Embryonic facial prominence (tissue), 1 donor: ENCODE data around the gene PPP2R5C.

Source experiments
- DNase-seq: peaks from one replicate; pipeline ENCODE4 v3.0.0-alpha.2; 2016; ENCODE audit errors: extremely low spot score

Gene PPP2R5C

DNA sequence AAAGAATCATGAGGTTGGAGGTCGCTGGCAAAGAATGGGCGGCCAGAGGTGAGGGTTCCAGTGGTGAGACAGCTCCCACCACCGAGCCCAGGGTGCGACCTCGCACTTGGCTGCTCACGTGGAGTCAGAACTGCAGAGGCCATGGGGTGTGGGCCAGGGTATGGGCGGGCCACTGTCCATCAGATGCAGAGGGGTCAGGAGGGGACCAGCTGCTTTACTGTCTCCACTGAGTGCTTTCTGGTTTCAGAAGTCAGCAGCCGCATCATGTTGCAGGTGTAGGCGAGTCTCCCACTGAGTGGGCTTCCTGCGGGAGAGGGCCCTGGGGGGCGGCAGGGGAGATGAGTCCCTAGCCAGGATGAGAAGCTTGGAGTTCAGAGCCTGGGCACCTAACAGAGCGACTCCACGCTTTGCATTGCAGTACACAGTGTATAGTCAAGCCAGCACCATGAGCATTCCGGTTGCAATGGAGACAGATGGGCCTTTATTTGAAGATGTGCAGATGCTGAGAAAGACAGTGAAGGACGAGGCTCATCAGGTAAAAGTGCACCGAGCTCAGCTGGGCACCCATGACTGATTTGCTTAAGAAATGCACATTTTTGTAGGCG is 156.0 kb downstream of the PPP2R5C start:
- DNase-seq: no peak

DNA sequence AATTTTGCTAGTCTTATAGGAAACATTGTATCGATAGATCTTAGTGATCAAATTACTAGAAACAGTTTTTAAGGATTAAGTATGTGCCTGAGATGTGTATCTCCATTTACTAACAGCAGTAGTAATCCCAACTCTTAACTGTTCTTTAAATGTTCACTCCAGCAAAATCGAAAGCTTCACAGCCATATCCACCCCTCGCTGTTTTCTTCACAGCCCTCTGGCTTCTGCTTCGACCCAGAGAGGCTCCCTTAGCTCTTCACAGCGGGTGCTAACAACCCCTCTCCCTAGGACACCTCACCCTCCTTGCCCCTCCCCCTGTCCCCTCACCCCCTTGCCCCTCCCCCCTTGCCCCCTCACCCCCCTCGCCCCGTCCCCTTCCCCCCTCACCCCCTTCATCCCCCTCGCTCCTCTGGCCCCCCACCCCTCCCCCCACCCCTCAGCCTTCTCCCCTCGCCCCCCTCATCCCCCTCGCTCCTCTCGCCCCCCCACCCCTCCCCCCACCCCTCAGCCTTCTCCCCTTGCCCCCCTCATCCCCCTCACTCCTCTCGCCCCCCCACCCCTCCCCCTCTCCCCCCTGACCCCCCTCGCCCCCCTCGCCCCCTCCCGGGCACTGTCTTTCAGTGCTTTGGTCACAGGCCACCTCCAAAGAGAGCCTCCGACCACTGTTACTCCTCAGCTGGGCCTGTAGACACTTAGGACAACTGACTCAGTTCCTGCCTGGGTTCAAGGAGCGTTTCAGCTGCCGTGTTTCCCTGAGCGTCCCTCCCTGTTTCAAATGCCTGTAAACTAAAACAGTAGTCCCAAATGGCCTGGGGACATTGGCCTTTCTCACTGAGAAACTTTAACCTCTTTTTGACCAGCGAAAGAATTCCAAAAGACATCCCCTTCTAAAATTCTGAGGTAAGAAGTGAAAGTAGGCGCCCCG is 156.8 kb downstream of the PPP2R5C start:
- DNase-seq: no peak

DNA sequence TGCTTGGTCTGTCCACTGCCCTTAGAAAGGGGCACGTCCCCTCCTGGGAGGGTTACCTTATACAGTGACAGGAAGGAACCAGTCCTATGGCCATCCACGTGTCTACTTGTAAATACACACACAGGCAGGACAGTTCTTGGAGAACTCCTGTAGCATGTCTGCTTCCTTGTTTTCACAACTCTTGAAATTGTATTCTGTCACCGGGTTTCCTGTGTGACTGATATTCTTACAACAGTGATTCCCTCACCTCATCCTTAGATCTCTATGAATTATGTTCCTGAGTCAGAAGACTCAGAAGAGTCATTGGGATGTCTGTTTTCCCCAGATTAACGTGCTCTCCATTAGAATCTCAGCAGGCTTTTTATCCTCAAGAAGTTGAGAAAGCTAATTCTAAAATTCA is 158.8 kb downstream of the PPP2R5C start:
- no peak for DNase-seq

DNA sequence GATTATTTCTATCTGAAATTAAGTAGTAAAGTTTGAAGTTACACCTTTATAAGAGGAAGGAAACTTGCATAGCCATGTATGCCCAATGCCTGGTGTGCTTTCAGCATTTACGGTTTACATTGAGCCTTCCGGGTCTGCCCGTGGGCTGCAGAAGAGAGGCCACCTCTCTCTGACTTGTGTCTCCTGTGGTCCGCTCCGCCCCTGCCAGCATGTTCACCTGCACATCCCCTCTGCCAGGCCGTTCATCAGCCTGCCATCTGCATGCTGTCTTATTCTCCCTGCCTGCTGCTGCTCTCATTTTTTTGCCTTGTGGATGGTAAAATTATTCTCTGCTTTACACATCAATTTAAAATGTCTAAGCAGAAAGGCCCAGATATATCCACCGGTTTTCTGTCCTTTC is 161.4 kb downstream of the PPP2R5C start:
- no peak for DNase-seq

DNA sequence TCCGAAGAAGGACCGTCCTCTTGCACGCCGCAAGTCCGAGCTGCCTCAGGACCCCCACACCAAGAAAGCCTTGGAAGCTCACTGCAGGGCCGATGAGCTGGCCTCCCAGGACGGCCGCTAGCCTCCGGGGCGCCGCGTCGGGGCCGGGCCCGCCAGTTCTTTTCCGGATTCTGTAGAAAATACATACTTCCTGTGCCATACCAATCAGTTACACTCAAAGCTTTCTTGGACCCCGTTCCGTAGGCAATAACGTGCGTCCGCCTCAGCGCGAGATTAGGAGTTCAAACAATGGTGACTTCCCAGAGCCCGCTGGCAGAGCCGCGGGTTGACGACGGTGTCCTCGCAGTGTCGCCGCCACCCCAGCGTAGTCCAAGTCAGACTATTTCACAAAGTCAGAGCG is 163.6 kb downstream of the PPP2R5C start:
- no peak for DNase-seq

DNA sequence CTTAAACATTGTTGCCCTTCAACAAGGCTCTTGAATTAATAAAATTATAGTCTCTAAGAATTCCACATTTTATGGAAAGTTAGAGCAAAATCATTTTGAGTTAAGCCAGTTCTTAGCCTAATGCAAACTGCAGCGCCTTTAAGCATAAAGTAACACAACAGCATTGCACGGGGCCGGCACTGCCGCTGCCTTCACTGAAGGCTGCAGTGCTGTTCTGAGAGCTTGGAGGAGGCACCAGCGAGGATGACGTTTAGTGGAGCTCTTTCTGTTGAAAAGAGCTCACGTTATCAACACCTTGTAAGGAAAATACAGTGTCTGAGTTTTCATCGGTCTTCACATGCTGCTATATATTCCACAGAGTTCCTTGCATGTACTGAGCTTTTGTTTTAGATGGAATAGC is 164.6 kb downstream of the PPP2R5C start:
- DNase-seq: no peak

DNA sequence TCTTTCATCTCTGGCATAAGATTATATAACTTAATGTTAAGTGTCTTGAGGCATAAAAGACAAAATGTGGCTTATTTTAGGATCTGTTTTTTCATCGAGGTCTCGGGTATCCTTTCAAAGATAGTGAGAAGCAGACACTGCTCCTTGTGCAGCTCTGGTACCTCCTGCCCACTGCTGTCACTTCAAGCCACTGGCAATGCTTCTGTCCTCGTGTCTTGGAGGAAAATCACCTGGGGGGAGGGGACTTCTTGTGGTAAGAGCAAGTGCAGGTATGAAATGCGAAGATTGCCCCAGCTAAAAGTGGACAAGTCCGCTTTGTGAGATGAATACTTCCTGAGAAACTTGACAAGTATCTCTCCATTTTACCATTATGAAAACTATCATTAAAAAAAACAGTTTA is 165.1 kb downstream of the PPP2R5C start:
- no peak for DNase-seq

DNA sequence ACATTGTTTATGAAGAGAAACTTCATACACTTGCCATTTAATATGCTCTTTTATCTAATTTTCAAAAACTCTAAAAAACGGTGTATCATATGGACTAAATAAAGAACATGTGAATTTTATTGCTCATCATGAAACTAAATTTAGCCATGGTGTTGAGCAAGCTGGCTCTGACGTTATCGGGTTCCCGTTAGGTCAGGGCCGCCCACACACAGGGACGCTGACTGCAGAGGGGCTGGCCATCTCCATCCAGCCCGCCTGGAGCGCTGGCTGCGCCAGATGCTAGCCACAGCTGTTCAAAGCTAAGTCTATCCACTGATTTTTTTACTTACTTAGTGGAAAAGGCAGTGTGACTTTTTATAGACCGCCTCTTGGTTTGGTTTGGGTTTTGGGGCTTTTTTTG is 166.3 kb downstream of the PPP2R5C start:
- no peak for DNase-seq

DNA sequence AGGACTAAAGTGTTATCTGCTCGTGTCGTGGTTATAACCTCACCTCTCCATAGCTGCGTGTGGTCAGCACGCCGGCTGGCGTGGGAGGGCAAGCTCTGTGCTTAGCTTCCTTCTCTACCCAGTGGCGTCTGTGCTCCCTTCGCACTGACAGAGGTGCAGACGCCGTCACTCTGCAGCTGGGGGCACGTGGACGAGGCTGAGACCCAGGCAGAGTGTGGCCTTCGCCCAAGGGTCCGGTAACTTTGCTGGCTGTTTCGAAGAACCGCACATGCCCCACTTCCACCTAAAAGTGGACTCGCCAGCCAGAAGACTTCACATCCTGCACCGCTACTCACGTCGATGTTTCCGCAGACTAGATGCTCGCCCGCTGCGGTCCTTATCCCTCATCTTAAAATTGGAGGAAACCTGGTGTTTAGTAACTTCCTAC is 166.9 kb downstream of the PPP2R5C start:
- DNase-seq: no peak

DNA sequence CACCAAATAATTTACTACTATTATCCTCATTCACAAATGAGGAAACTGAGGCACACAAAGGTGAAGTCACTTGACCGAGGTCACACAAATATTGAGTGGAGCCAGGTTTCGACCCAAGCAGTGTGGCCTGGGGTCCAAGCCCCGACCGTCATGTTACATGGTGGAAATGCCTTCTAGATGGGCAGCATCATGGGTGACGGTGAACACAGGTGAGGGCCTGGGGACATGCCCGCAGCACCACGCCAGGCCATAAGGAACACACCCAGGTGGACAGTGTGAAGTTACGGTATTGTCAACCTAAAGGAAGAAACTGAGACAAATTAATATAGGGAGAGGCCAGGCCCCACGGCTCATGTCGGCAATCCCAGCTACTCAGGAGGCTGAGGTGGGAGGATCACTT is 167.6 kb downstream of the PPP2R5C start:
- no peak for DNase-seq

DNA sequence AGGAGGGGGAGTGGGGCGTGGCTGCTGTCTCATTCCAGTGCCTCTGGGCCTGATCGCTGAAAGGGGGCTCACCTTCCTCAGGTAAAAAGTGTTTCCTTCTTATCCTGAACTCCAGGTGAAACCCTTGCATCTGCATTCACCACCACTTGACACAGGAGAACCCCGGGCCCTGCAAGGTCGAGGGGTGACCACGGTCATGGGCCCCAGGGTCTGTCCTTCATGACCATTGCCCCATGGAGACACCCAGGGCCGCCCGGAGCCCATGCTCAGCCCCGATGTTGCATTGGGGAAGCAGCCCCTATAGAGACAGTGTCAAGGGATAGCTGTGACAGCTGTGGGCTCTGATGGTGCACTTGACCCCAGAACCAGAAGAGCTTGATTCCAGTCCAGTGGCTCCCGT is 168.4 kb downstream of the PPP2R5C start:
- no peak for DNase-seq

DNA sequence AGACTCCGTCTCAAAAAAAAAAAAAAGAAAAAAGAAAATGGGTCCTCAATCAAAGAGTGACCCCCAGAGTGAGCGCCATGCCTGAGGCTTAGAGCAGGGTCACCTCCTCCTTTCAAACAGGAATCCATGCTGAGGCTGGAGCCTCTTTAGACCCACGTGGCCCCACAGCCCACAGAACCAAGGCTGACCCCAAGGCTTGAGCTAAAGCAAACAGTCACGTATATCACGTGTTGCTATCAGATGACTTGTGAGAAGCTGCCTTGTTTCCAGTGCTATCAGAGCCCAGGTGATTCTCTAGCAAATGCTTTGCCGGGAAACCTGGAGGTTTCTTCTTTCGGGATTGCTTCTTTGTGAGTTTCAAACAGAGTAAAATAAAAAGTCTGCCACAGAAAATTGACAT is 171.2 kb downstream of the PPP2R5C start:
- DNase-seq: no peak

DNA sequence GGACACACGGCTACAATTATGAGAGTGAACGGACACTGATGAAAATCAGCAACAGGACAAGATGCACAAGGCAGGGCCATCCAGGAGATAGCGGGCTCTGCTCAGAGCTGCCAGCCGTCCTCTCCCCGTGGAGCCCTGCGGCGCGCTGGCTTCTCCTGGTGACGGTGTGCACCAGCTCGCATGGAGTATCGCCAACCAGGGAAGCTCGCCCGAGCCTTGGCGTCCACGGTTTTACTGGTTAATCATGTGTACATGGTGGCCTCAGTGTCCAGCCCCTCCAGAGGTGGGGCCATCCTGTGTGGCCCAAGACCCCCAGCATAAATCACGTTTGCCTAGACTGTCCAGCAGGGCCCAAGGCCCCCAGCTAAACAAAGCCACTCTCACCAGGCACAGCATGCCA is 171.7 kb downstream of the PPP2R5C start:
- DNase-seq: no peak

DNA sequence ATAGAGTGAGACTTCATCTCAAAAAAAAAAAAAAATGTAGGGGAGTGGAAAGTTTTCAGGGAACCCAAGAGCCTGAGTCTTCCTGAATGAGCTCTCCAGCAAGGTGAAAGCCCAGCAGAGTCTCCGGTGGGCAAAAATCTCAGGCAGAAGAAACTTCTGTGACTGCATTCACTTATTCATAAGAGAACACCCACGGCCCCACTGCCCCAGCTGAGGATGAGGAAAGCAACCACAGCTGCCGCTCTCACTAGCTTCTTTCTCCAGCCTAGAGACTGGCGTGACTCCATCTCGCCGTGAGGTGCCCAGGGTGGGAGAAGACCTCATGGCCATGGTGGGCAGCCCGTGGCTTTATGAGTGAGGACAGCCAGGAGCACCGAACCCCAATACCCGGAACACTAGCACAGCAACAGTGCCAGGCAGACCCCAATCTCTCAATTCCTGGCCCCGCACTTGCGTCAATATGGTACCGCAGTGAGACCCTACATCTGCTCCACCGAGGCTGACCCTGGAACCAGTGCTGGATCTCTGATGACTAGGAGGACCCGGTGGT is 173.2 kb downstream of the PPP2R5C start:
- DNase-seq: no peak

DNA sequence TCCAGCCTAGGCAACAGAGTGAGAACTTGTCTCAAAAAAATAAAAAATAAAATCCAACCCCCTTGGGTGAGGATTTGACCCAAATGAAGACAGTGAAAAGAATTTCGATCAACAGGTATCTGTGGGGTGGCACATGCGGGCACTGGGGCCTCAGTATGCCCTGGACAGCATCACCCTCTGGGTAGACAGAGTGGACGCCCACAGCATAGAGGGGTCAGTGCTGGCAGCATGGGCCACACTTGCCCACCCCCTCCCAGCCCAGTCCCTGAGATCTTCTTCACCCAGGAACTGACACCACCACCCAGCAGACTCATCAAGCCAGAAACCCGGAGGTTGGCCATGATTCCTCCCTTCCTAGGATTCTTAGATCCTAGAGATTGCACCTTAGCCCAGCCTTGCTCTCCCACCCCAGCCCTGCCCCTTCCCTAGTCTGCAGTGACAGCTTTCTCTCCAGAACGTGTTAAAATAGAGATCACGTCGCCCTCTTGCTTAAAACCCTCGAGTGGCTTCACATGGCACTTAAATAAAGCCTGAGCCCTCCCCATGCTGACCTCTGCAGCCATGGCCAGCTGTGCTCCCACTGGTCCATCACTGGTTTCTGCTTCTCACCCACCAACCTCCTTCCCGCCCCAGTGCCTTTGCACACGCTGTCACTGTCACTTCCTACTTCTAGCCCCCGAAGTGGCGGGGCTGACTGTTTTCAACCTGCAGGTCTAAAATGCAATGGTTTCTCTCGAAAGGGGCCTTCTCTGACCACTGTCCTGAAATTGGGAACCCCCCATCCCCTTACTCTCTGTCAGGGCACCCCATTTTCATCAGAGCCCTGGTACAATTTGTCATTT is 176.6 kb downstream of the PPP2R5C start:
- DNase-seq: no peak

DNA sequence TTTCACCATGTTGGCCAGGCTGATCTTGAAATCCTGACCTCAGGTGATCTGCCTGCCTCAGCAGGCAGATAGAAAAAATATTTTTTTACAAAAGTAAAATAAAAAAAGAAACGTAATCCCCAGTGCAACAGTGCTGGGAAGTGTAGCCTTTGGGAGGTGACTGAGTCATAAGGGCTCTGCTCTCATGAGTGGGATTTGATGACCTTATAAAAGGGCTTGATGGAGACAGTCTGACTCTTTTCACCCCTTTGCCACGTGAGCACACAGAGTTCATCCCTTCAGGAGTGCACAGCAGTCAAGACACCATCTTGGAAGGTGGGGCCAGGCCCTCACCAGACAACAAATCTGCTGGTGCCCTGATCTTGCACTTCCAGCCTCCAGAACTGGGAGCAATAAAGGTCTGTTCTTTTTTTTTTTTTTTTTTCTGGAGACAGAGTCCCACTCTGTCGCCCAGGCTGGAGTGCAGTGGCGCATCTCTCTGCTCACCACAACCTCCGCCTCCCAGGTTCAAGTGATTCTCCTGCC is 178.2 kb downstream of the PPP2R5C start:
- DNase-seq: no peak

DNA sequence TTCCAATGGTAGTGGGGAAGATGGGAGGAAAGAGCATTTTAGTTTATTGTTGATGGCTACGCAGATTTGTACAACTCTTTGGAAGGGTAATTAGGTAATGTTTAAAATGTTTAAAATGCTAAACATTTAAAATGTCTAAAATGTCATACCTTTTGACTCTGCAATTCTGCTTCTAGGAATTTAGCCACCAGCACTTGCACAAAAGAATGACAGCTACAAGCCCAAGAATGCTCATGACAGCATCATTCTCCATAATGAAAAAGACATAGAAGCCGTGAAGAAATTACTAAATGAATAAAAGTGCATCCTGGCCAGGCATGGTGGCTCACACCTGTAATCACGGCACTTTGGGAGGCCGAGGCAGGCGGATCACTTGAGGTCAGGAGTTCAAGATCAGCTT is 182.9 kb downstream of the PPP2R5C start:
- DNase-seq: no peak

DNA sequence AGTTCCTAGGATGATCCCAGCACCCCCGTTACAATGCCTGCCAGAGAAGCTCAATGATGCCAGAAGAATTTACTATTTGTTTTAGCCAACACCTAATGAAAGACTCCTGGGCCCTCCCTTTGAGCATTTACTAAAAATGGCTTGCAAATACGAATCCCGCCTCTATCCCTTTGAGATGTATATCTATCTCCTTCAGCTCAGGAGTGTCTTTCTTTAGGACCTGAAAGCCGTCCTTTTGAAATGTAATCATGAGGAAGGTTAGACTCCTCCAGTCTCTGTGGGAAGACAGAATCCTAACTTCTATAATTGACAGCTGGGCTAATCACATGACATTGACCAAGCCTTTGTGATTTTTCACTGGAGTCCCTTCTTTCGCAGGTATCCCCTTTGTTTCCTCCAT is 183.7 kb downstream of the PPP2R5C start:
- DNase-seq: no peak

DNA sequence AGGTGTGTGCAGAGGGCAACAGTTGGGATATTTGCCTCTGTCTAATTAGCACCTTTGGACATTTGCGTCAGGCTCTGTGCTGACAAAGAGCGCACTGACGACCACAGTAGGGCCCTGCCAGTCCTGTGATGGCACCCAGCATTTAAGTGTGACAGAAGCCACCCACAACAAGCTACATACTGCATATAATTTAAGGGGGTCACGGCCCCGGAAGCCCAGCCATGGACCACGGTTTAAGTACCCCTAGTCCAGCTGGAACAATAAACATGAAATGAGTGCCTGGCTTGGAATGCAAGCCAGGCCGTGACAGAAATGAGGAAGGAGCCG is 186.0 kb downstream of the PPP2R5C start:
- DNase-seq: no peak

DNA sequence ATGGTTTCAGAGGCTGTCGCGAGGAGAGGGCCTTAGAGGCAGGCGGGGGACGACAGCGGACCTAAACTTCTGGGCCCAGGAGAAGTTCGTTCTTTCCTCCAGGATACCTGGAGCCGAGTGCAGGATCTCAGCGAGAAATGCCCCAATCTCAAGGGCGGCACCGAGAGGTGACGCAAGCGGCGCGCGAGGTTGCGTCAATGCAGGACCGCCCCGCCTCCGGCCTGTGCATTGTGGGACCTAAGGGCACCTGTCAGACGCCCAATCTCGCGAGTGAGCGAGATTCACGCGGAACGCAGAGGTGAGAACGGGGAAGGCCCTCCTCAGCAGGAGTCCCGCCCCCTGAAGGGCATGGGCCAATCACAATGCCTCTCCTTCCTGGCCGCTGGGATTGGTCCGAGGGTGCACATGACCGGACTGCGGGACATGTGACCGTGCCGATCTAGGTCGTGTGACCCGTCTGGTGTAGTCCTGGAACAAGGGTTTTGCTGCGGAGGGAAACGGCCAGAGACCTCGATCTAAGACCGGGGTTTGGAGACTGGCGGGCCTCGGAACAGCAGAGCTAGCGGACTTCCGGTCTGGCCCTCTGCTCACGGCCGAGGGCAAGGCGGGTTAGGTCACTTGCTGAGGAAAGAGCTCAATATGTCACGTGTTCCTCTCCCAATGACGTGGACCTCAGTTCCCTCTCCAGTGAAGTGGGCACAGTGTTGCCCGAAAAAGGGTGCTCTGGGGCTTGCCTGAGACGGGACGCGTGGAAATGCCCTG is 186.6 kb downstream of the PPP2R5C start:
- DNase-seq: peak; percentile 98

DNA sequence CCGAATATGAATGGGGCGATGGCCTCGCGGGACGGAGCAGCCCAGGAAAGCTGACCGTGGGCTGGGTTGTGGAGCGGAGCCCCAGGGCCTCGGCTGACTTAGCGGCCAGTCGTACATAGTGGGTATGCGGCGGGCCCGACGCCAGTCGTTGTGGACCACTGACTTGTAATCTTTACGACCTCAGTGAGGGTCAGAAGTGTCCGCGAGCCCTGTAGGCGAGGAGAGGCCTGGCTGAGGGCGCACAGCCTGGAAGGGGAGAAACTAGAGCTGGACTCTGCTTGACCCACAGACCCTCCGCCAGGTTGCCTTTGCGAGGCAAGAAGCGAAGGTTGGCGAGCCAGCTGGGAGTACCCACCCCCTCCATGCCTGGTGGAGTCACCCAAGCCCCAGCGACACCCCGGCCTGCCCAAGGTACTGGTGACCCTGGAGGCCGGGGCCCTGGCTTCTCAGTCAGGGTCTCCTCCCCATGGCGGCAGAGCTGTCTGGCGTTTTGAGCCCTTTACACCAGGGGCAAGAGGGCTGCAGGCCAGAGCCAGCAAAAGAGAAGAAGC is 187.2 kb downstream of the PPP2R5C start:
- no peak for DNase-seq
